Measurements from ENCODE around the gene DLG2.

DLG2 gene

GRCh38 chr11:83865636-83866461 lies 1761.3 kb downstream of the DLG2 start:
- no peak for DNase-seq

DNA sequence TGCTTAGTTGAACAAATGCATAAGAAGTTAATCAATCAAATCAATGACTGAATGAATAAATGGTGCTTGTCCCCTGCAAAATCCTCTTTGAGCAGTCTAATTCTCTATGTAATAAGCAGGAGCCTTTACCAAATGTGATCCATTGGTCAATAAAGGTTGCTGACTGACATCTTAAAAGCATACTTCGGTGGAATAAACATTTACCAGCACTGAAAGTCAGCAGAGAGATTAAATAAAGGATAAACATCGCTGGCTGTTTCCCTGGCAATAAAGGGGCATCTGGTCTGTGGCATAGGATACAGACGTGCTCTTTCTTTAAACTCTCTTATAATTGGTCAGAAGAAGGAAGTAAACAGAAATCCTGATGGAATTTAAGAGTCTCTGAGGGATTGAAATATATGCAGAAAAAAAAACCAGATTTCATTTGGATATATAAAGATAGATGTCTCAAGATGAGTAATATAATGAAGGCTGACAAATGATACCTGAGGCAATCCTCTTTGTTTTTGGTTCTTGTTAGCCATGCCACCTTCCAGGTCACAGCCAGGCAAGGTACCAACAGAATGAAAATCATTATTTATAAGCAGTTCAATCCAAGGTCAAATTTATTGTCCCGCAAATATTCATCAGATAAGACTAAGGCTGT lies 1762.6 kb downstream of the DLG2 start:
- no peak for DNase-seq

- no peak for DNase-seq
These were observed 1763.9 kb downstream of the DLG2 start for GRCh38 chr11:83863272-83863671.

DNA sequence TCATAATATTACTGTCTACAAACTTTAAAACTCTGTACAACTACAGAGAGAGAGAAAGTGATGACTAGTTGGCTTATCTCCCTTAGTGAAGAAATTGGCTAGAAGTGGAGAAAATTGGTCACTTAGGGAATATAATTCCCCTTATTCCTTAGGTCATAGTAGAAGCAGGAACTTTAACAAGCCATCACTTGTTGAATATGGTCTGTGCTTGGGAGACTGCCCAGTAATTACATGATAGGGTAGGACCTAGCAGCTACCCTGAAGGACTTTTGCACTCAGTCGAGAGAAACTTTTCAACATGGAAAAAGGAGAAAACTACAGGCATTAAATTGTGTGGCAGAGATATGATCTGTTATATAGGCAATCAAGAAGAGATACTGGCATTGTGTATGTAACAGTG lies 1764.5 kb downstream of the DLG2 start:
- DNase-seq, result no peak

DNA sequence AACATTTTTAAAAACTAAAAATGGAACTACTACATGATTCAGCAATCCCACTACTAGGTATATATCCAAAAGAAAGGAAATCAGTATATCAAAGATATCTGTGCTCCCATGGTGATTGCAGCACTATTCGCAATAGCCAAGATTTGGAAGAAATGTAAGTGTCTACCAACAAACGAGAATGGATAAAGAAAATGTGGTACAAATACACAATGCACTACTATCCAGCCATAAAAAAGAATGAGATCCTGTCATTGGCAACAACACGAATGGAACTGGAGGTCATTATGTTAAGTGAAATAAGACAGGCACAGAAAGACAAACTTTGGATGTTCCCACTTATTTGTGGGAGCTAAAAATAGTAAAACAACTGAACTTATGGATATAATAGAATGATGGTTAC lies 1765.1 kb downstream of the DLG2 start:
- DNase-seq, result no peak

GRCh38 chr11:83858694-83859093 lies 1768.5 kb downstream of the DLG2 start:
- no peak for DNase-seq

GRCh38 chr11:83855237-83855636 lies 1771.9 kb downstream of the DLG2 start:
- no peak for DNase-seq

GRCh38 chr11:83852775-83853442 lies 1774.2 kb downstream of the DLG2 start:
- DNase-seq, result no peak

- DNase-seq, result no peak
These were observed 1775.1 kb downstream of the DLG2 start for GRCh38 chr11:83852012-83852411.

- no peak for DNase-seq
These were observed 1779.6 kb downstream of the DLG2 start for GRCh38 chr11:83847467-83848034.

DNA sequence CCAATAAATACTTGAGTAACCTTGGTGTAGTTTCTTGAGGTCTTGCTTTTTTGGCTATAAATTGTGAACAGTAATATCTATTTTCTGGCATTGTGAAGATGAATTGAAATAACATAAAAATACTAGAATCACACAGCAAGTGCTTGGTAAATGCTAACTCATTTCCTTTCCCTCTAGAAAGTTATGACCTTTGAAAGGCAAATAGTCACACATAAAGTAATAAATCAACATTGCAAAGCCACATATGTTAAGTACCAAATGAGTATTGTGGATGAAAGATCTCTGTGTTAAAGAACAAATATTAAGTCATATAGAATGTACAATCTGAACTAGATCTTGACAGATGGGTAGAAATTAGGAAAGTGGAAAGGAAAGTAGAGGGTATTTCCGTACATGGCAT lies 1781.3 kb downstream of the DLG2 start:
- no peak for DNase-seq

- DNase-seq, result no peak
These were observed 1786.8 kb downstream of the DLG2 start for GRCh38 chr11:83840326-83840725.

DNA sequence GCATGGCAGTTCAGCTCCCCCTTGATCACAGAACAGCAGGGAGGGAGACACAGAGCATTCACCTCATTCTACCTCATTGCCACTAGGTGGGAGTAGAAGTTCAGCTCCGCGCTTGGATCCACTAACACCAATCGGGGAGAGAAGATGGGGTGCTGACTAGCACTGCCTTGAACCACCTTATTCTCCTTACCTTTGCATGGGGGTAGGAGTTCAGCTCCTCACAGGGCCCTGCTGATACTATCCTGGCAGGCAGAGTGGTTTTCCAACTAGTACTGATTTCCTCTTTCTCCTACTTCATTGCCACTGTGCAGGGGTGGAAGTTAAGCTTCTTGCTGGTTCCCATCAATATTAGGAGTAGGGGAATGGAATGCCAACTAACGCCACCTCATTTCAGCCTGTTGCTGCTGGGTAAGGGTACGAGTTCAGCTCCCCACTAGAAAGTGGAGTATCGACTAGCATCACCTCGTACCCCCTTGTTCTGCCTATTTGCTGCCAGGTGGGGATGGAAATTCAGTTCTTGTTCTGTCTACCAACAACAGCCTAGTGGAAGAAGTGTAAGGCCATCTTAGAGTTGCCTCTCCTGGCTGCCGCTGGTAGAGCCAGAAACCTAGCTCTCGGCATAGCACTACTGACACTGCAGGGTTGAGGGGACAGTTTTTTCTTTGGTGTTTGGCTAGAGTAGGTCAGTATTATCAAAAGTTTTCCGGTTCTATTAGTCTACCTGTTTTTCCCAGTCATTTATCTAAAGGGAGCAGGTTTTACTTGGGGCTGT lies 1790.1 kb downstream of the DLG2 start:
- no peak for DNase-seq

- DNase-seq, result no peak
These were observed 1791.1 kb downstream of the DLG2 start for GRCh38 chr11:83836065-83836464.

- no peak for DNase-seq
These were observed 1791.7 kb downstream of the DLG2 start for GRCh38 chr11:83835423-83835822.

DNA sequence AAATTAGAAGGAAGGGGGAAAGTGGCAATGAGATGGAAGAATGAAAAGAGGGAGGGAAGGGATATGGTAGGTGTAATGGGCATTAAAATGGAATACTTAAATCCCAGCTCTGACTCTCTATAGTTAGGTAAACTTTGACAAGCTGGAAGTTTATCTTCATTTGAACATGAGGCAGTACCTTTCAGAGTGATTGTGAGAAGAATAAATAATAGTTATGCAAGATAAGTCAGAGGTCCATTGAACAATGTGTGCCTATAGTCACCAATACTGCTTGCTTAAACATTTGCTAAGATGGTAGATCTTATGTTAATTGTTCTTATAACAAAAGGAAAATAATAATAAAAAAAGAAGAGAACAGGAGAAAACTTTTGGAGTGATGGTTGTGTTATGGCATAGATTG lies 1795.2 kb downstream of the DLG2 start:
- DNase-seq, result no peak

GRCh38 chr11:83827940-83828554 lies 1799.1 kb downstream of the DLG2 start:
- peak; percentile 8 to 42 for DNase-seq

DNA sequence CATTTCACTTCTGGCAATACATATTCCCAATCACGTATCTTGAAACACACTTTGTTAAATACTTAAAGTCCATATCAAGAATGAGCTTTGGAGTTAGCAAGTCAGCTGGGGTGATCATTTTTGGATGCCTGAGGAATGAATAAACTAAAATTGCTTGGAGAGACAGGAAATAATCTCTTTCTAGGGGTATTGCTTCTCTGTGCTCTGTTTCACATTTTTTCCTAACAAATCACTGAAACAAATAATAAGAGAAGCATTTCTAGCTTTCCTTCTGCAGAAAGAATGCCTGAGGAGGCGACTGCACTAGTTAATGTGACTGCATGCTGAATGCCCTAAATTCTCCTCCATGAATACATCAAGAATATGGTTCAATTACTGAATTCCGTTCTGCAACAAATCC lies 1799.6 kb downstream of the DLG2 start:
- no peak for DNase-seq

DNA sequence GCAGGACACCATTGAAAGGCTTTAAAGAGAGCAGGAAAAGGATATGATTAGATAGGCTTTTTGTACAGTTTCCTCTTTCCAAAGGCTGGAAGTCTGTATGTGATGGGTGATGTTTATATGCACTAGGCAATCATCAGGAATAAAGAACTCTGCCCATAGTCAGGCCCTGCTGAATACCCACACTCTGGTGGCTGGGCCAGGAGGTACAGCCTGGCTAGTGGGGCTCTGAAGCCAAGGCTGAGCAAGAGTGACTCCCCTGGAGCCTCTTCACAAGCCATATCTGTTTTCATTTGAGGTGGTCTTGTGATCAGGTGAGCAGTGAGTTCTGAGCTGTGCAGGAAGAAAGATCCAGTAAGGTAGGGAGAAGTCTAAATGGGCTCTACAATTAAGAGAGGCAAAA lies 1801.1 kb downstream of the DLG2 start:
- DNase-seq, result no peak

- no peak for DNase-seq
These were observed 1803.6 kb downstream of the DLG2 start for GRCh38 chr11:83823461-83824025.

DNA sequence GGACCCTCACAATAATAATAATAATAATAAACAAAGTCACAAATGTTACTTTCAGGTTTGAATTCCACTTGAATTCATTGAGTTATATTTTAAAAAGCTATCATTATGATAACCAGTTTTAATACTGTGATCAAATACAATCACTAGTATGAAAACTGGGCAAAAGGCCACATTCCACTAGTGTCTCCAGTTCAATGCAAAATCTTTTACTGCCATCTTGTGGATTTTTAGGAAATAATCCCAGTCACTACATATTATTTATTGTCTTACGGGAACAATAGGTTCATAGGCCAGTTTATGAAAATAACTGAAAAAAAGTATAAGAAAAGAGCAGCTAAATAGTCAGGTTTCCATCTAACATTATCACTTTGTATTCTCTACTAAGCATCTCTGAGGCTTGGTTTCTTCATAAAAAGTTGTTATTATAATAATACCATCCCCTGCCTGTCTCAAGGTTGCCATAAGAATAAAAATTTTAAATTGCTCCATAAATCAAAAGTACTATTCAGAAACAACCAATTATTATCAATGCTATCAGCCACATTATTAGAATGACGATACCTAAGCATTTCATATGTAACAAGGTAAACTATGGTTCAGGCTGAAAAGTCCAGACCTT lies 1807.1 kb downstream of the DLG2 start:
- peak; percentile 26 to 55 for DNase-seq

Data from inflammatory macrophage (primary cell).